Hematopoietic multipotent progenitor cell treated with erythropoietin and hydrocortisone succinate and interleukin-3 and kit ligand, for 8 days (in vitro differentiated cells): ENCODE measurements around the gene SLC6A3.
"Not testable (repeated sequence)": the region's sequence is repeated elsewhere in the genome, so short reads cannot be mapped to it uniquely, and the experiment has no call there.

Source experiments
- DNase-seq: peaks from one replicate; pipeline ENCODE4 v3.0.0-alpha.2; 2015

Gene SLC6A3

DNA sequence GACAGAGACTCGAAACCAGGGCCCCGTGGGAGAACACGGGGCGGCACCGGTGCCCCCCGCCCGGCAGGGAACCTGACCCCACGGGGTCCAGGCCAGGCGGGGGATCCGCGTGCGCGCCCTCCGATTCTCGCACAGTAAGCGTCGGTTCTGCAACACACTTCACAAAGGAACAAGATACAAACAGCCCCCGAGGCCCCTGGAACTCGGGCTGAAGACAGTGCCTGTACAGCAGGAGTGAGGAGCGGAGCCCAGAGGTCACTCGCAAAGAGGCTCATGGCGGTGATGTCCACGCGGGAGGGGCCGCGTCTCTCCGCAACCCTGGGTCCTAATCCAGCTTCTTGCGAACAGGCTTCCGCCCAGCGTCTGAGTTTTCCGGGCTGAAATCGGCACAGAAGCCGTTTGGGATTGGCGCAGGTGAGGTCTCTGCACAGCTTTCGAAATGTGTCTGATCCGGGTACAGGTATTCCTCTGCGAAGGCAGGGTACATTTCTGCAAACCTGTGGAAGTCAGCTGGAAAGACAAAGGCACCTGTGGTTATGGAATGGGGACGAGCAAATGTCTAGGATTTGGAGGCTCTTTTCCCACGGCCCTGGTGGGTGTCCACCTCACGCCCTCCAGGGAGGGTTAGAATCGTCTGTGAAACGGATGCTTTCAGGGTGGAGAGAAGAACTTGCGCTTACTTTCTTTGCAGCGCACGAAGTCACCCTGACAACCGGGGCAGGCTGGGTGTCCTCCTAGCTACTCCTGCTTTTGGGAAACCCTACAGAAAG lies 18.3 kb upstream of the SLC6A3 start:
- no peak for DNase-seq

DNA sequence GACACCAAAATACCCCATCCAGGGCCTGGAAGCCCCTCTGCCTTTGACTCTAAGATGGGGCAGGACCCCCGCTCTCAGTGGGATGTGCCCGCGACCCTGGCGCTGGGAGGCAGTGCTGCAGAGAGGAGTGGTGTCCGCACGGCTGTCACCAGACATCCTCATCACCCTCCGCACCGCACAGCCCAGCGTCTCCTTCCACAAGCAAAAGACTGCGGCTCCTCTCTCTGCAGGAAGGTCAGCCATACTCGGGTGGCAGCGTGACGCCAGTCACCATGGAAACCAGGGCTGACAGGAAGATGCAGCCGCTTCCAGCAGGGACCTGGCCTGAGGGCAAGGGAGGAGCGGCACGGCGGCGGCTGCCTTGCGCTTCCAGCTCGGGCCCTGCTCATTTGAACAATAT lies 17.1 kb upstream of the SLC6A3 start:
- DNase-seq, result no peak

DNA sequence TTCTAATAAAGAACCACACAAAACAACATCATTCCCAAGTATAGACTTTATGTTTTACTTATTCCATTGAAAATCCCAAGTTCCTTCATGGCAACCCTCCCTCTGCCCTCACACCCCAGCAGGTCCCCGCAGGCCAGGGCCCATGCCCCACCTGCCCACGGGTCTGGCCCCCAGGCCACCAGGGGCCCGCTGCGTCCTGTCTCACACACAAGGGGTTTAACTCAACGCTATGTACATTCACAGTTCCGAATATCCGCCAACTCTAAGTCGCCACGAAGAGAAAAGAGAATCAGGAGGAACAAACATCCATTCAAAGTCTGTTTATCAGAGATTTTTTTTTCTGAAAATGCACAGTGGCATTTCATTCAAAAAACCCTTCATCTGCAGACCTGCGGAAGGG lies 16.2 kb upstream of the SLC6A3 start:
- DNase-seq, result no peak

DNA sequence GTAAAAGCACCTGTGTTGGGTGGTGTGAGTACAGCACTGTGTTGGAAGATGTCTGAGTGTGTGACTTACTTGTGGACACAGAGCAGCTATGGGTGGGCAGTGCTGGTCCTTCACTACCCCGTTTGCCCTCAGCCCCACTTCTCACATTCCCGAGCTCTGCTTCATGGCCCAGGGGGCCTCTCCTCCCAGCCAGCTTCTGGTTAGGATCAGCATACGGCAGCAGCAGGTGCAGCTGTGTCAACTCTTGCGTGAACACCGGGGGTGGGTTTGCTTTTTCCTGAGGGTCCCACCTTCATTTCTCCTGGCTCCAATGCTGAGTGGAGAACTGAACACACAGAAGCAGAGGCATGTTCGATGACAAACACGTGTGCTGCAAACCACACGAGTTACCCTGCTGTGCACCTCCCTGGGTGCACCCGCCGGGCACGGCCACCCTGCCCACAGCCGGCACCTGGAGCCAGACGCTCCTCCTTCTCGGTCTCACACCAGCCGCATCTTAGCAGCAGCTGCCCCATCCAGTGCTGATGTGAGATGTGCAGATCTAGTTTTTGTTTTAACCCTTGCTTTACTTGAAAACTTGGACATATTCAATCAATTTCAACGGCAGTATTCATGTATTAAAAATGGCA lies 14.9 kb upstream of the SLC6A3 start:
- DNase-seq, result no peak

DNA sequence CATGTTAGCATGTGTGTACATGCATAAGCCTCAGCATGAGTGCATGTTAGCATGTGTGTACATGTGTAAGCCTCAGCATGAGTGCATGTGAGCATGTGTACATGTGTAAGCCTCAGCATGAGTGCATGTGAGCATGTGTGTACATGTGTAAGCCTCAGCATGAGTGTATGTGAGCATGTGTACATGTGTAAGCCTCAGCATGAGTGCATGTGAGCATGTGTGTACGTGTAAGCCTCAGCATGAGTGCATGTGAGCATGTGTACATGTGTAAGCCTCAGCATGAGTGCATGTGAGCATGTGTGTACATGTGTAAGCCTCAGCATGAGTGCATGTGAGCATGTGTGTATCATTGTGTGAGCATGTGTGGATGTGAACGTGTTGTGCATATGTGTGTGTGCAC lies 14.2 kb upstream of the SLC6A3 start:
- not testable (repeated sequence) for DNase-seq

DNA sequence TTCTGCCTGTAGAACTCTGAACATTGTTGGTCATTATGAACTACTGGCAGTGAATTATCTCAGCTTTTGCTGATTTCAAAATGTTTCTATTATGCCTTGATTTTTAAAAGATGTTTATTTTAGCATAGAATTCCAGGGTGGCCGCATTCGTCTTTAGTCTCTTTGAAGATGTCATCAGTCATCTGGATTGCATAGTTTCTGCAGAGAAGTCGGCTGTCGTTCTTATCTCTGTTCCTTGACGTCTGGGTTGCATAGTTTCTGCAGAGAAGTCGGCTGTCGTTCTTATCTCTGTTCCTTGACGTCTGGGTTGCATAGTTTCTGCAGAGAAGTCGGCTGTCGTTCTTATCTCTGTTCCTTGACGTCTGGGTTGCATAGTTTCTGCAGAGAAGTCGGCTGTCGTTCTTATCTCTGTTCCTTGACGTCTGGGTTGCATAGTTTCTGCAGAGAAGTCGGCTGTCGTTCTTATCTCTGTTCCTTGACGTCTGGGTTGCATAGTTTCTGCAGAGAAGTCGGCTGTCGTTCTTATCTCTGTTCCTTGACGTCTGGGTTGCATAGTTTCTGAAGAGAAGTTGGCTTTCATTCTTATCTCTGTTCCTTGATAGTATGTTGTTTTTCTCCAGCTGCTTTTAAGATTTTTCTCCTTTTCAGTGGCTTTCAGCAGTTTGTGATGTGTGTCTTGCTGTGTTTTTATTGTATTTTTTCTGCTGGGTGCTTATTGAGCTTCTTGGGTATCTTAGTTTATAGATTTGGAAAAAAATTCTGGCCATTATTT lies 11.1 kb upstream of the SLC6A3 start:
- not testable (repeated sequence) for DNase-seq

DNA sequence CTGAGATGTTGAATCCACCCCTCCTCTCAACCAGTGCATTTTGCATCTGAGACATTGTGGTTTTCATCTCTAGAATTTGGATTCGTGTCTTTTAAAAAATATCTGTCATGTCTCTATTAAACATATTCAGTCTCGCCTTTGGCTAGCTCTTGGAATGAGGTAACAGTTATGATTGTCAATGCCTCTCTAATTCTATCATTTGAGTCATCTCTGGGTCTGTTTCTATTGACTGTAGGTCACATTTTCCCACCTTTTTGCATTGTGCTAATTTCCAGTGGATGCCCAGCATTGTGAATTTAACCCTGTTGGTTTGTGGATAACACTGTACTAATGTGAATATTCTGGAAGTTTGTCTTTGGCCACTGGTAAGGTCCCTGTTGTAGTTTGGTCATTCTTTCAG lies 8.4 kb upstream of the SLC6A3 start:
- DNase-seq, result no peak

DNA sequence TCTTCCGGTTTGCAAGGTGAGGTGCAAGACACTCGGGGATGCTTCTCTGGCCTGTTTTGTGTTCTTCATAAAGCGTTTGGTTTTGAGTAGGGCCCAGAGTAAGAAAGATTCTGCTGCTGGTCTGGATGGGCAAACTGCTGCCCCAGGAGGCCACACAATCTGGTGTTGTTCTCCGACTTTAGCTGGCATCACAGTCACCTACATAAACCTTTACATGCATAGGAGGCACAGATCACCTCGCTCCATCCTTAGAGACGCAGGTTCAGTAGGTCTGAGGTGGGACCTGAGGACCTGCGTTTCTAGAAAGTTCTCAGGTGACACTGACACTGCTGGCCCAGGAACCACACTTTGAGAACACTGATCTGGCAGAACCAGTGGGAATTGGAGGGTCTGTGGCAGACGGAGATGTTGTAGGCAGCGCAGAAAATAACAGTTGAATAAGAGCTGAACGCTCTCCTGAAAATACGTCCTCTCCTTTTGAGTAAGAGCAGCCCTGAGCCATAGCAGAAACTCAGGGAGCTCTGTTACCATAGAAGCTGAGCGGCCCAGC lies 3.9 kb upstream of the SLC6A3 start:
- no peak for DNase-seq

DNA sequence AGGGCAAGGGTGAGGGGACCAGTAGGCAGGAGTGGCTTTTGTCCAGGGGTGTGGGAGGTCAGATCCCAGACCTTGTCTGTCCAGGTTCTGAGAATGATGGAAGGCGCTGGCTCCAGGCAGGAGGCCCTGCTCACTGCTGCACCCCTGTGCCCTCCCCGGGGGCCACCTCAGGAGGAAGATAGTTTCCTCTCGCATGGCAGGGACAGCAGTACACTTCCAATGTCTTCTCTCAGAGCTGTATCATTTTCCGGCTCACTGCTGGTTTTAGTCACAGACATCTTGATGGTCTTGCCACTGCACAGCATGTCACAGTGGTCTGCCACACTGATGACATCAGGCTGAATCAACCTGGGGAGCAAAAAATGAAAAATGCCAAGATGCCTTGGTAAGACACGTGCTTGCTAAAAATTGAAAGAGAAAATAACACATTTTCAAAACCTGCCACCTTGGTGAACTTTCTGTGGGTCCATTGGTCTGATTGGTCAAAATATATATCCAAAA lies 3.3 kb upstream of the SLC6A3 start:
- no peak for DNase-seq

DNA sequence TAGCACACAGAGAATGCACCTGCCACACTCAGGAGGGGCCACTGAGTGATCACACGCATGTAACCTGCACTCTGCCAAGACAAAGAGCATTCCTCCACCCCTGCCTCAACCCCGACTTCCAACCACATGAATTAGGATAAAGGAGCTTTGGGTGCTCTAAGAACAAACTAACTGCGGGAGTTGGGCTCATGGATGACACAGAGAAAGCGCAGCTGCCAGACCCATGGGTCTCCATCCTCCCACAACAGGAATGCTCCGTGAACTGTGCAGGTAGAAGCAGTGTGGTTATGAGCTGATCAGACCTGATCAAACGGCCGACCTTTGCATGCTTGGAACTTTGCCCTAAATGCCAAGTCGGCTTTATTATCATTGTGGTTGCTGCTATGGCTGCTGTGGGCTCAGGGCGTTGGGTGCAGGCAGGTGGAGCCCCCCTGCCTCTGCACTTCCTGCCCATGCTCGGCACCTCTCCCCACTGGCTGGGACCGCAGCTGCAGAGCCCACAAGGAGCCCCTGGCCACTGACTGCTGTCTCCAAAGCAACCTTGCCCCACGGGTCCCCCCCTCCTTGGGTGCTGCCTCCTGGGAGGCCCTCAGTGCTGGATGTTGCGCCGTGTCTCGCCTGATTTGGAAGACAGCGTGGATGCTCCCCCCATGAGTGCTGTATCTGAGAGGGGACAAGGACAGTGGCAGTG lies 2.6 kb upstream of the SLC6A3 start:
- no peak for DNase-seq

DNA sequence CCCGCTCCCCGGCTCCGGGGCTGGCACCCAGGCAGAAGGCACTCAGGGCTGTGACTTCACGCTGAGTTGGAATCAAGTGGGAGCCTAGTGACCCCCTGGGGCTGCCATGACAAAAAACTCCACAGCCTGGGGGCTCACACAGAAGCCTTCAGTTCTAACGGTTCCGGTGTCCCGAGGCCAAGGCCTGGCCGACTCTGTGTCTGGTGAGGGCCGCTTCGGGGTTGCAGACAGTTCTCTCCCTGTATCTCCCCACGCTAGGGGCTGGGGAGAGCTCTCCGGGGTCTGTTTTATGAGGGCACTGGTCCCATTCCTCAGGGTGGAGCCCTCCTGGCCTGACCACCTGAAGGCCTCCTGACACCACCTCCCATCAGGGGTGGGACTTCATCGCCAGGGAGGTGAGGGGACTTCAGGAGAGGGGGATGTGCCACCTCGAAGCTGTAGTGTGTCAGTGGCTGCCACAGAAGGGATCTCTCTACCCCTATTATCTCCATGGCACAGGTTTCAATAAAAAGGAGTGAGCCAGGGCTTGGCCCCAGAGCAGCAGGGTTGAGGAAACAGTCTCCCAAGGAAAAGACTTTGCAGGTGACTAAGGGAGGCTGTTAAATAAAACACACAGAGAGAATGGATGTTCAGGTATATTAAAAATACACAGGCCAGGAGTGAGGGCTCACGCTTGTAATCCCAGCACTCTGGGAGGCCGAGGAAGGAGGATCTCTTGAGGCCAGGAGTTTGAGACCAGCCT lies 1.5 kb upstream of the SLC6A3 start:
- no peak for DNase-seq

DNA sequence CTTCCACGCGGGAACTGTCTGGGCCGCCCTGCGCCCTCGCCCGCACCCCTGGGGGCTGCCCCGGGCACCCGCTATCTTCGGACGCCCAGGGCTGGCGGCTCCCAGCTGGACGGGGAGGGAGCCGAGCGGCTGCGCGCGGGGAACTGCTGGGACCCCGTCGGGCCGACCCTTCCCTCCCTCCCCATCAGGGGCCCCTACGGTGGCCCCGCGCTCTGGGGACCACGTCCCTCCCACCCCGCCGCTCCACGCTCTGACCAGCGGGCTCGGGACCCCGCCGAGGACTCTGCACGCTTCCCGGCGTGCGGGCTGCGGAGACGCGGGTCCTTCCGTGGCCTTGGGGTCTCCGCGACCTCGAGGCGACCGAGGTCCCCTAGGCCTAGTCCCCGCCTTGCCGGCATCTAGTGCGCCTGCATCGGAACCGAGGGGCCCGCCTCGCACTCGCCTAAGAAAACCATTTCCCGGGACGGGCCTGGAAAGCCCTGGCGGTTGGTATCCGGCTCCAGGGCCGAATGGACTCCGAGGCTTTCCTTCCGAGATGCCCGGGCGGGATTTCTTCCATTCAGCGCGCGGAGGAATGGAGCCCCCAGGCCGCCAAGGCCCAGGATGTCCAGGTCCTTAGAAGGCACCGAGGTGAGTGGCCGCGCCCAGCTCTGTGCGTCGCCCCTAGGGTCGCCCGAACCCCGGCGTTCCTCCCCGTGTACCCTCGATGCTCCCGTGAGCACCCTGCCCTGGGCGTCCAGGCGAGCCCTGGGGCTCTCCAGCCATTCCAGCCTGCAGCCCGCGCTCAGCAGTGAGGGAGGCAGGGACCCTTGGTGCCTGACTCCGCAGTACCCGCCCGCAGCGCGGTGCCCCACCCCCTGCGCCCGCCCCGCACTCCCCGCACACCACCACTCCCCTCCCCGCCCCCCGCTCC lies 705 bp upstream of the SLC6A3 start:
- no peak for DNase-seq

DNA sequence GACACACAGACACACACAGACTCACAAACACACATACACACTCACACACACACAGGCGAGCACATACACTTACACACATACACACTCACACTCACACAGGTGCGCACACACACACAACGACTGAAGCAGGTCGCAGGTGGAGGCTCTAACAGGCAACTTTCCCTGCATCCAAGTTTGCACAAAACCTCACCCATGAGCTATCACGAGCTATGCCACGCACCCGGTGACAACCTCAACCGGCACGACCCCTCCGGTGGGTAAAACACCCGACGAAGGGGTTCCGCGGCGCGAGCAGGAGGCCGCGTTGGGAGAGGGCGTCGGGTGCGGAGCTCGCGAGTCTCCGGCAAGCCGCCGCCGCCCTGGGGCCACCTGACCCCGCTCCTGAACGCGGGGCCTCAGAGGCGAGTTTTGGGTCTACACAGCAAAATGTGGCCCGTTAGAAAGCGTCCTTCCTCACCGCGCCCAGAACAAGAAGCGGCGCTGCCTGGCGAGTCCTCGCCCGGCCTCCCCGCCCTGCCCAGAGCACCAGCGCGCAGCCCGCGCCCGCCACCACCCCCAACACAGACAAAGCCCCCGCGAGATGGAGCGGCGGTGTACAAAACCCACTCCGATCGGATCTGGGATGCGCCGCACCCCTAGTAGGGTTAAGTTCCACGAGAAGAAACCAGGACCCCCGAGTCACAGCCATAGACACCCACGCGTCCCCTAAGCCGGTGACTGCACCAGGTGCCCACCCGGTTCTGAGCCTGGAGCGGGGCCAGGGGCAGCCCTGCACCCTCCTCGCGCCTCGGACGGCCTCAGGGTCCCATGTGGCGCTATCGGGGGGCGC lies 665 bp downstream of the SLC6A3 start:
- DNase-seq, result no peak

DNA sequence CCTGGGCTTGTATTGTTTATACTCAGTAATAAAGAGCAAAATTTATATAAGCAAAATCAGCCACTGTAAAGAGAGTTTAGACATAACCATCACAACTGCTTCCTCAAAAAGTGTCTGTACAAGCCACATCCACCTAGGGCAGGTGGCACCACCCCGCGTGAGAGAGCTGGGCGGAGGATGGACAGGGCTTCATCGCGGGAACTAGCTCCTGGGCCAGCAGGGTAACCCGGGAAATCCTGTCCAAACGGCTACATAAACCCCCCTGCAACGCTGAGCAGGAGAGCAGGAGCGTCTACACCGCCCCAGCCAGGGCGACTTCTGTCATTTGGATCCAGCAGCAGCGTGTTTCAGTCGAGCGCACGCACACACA lies 1.3 kb downstream of the SLC6A3 start:
- DNase-seq, result no peak

DNA sequence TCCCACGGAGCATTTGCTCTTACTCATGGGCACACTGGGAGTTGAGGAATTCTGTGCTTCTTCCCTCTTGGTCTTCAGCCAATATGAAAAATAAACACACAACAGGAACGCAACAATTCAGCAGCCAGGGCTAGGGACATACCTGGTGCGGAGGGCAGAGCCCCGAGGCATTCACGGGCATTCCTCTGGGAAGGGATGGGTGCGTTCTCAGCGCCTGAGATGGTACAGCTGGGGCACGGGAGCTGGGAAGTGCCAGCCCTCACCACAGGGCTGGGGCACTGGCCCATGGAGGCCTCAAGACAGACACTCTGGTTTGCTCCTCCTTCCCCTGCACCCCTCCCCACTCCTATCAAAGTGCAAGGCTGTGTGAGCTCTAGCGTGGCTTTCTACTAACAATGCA lies 2.1 kb downstream of the SLC6A3 start:
- no peak for DNase-seq

DNA sequence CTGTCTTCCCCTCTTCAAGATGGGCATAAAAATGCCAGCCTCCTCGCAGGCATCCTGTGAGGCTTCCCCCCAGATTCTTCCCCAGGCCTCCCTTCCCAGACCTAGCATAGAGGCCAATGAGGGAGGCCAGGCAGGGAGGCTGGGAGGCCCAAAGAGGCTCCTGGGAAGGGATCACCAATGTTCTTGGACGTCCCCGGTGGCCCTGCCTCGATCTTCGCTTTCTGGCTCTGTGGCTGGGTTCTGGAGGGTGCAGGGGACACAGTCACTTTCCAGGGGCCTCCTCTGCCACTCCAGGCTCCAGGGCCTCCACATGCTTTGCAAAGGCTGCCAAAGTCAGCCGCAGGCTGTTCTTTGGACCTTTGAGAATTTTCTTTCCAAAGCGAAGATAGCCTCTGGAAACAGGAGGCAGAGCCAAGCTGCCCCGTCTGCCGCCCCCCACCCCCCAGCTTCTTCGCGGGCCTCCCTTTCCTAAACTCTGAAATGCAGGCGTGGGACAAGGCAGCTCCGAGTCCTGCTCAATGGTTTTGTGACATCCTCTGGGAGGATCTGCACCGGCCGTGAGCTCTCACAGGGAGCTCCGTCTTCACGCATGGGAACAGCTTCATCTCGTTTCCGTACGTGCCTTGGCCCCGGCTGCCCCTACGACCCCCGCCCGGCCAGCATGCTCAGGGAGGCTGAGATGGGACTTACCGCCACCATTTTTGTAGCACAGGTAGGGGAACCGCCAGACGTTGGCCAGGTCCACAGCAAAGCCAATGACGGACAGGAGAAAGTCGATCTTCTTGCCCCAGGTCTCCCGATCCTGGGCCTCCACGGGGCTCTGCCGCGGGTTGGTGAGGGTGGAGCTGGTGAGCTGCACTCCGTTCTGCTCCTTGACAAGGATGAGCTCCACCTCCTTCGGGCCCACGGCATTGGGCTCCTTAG lies 2.8 kb downstream of the SLC6A3 start:
- no peak for DNase-seq

DNA sequence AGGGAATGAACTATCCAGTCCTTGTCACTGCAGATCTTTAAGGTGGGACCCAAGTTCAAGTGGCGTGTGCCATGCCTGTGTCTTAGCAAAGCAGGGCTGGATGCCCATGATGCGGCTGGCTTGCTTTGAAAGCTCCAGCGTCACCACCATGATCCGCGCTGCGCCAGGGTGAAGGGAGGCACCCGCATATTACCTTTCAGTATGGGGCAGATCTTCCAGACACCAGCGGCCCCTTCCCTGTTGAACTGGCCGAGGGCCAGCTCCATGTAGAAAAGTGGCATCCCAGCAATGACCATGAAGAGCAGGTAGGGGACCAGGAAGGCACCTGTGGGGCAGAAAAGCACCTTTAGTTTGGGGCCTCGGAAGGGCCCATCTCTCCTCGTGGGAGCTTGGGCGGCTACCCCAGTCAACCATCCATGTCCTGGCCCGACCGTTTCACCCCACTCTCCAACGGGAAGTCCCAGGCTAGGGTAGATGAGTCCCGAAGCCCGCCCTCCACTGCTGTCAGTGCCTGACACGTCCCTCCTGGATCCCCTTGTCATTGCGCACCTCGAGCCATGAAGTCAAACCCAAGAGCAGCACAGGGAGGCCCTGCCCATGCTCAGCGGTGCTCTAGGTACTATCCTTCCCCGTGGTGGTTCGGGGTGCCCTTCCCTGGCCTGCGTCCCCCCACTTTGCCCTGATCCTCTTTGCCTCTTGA lies 3.9 kb downstream of the SLC6A3 start:
- DNase-seq, result no peak

DNA sequence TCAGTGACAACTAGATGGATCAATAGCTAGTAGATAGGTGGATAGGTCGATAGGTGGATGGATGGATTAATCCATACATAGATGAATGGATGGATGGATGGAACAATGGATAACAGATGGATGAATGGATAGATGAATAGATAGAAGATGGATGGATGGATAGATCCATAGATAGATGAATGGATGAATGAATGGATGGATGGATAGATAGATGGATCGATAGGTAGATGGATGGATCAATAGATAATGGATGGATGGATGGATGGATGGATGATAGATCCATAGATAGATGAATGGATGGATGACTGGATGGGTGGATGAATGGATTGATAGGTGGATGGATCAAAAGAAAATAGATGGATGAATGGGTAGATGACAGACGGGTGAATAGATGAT lies 5.1 kb downstream of the SLC6A3 start:
- no peak for DNase-seq
